Glomerular visceral epithelial cell (primary cell): ENCODE results near the gene TXNL4B.

Experiments
- DNase-seq: peaks from one replicate; pipeline ENCODE4 v3.0.0-alpha.2; 2016; ENCODE audit errors: extremely low spot score

The TXNL4B gene

DNA sequence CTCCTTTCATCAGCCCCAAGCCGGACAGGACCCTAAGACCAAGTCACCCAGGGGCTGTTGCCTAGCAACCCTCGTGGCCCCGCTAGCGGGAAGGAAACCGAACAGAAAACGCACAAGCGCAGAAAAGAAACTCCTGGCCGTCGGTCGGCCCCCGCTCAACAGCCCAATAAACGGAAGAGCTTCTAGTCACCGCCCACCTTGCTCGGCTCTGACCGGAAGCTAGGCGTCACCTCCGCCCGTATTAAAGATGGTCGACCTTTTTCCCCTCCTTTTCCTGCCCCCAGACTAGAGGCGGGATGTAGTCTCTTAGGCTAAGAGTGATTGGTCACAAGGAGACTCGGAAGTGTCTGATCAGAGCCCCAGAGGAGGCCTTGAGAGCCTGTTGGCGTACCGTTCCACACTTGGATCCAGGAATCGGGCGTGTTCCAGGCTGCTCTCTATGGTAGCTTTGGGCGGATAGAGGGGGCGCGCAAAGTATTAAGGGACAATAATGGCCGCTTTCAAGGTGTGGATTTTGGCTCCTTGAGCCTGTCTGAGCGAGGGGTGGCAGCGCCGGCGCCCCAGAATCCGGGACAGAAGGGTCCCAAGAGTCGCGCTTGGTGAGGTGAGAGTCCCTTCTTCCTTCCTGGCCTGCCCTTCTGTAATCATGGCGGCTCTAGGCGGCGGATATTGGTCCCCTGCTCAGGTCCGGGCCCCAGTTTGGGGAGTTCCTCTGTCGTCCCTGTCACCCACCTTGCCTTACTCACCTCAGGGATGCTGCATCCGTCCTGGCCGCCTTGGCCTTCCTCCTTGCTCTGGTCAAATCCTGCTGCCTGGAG is at the start of gene TXNL4B, which contains the start of gene DHX38:
Gene TXNL4B (minus strand): TSS at position 173 of the 818 bp plus-strand sequence. CDS start 2,871 bp downstream, outside the sequence.
Gene DHX38 (plus strand): TSS at position 400 of the 818 bp plus-strand sequence. CDS start 2,311 bp downstream, outside the sequence.
- peak; percentile 97 for DNase-seq

DNA sequence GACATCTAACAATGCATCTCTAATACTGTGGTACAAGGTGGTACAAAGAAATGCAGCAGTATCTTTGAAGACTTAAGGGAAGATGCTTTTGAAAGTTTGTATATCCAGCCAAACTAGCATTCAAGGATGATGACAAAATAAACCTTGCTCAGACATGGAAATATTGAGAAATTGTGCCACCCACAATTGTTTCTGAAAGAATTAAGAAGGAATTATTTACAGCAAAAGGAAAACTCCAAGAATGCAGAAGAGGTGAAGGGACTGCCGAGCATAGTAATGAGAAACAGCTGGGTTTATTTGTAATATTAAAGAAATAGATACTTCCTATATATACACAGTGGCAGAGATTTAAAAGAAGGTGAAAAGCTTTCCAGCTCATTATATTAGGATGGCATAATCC is 49.1 kb upstream of the TXNL4B start:
- DNase-seq, result no peak

DNA sequence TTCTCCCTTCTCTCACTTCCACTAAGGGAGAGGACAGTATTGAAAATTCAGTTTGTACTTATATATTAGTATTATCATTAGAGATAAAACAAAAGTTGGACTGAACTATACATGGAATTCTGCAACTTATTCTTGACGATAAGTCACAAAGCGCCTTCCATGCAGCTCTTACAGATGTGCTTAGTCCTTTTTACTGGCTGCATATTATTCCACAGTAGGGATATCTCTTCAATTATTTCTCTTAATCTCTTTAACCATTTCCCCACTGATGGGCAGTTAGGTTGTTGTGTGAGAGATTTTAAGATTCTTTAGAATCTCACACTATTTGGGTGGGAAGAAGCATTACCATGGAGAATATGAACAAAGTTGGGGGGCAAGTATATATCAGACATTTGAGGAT is 46.5 kb upstream of the TXNL4B start:
- DNase-seq, result no peak

DNA sequence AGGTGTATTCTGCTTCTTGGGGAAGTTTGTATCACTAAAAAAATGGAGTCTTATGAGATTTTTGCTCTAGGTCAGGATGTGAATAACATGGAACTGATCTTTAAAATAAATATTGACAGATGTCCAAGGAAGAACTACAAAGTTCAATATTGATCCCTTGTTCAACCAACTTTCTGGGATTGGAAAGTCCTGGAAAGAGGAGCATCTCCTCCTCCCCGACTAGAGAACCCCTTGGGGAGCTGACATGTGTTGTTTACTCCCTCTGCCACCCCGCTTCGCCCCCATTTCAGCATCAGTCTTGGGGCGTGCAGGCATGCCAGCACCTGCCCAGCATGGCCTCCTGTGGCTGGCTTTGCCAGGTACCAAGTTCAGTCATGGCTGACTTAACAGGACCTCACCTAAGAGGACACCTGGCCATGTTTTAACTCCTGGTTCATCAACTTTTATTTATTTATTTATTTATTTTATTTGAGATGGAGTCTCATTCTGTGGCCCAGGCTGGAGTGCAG is 44.7 kb upstream of the TXNL4B start:
- DNase-seq, result no peak

DNA sequence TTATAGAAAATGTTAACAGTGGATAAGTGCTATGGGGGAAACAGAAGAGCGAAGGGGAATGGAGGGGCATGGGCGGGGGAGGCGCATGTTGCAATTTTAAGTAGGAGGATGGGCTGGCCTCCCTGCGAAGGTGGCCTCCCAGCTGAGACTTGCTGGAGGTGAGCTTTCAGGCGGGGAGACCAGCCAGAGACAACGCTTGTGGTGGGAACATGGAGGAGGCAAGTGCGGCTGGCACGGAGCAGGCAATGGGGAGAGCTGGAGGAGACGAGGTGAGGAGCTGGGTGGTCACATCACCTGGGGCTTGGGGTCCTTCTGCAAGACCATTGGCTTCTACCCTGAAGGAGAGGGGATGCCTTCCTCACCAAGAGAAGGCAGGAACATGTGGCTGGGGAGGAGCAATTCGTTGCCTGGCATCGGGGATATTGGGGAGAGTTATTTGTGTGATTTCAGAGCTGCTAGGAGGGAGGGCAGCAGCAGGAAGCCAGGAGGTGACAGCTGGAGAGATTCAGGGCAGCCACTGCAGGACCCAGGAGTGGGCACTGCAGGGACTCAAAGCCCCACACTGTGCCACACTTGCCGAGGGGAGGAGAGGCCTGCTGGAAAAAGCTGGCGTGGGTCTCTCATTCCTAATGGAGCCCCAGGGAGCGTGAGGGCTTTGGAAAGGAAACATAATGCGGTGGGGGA is 44.1 kb upstream of the TXNL4B start:
- no peak for DNase-seq

DNA sequence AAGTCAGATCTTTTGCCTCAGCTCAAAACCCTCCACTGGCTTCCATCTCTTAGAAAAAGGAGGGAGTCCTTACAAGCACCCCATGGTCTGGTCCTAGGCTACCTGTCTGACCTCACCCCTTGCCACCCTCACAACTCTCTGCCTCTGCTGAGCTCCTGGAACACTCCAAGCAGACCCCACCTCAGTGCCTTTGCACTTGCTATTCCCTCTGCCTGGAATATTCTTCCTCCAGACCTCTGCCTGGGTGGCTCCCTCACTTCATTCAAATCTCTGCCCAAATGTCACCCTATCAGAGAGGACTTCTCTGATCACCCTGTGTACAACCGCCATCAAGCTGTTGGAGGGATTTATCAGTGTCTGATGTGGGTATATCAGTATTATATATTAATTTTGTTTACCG is 41.1 kb upstream of the TXNL4B start:
- no peak for DNase-seq

DNA sequence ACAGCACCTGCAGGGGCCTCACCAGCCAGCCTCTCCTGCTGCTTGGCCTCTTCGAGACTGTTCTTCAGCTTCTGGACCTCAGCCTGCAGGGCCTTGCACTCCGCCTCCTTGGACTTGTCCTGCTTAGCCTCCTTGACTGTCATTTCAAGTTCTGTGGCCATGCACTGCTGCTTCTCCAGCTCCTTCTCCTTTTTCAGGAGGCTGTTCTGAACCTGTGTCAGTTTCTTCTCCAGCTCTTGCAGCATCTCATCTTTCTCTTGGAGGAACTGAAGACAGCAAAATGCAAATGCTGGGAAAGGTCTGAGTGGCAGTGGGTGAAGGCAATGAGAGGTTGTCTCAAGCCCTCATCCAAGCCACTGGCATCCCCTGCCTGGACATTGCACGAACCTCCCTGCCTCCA is 39.3 kb upstream of the TXNL4B start:
- no peak for DNase-seq

DNA sequence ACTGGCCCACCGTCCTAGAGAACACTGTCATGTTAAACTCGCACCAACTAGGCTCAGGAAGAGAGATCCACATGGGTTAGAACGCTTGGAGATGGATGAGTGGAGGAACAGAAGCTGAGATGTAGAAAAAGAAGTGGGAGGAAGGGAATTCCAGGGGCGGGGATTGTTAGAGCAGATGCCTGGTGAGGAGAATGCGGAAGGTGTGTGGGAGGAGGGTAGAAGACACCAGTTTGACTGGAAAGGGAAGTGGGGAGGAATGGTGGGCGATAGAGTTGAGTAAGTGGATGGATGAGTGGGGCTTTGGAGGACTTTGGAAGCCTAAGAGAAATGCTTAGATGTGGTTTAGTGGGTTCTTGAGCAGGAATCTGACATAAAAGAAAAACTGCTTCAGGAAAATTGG is 37.6 kb upstream of the TXNL4B start:
- DNase-seq, result no peak

DNA sequence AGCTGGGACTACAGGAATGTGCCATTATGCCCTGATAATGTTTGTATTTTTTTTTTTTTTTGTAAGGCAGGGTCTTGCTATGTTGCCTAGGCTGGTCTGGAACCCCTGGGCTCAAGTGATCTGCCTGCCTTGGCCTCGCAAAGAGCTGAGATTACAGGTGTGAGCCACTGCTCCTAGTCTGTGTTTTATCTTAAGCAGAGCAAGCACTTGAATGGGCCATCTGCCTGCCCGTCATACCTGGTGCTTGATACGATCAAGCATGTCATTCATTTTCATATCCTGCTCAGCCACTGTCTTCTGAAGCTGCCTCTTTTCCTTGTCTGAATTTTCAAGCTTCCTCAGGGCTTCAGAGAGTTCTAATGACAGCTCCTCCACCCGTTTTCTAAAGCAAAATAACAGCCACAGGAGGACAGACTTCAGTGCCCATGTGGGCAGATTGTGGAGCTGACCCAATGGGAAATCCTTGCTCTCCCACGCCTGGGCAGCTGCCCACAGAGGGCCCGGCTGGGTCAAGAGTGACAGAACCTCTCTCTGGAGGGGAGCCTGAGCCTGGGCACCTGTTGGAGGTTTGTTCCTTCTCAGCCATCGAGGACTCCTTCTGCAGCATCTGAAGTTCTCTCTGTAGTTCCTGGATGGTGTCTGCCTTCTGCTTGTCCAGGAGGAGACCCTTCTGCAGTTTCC is 36.7 kb upstream of the TXNL4B start:
- DNase-seq, result no peak

DNA sequence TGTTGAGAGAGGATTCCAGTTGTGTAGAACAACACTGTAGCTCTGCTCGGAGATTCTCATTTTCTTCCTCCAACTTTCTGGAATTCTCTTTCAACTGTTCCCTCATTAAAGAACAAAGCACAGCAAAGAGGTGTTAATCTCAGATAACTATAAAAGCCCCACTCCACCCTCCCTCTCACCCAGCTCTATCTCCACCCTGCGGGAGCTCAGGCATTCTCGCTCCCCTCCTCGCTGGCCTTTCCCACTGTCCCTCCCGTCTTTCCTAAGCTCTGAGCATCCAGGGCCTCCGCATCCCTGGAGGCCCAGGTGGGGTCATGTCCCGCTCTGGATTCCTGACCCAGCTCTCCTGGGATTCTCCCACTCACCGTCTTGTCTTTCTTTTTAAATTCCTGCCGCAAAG is 35.3 kb upstream of the TXNL4B start:
- no peak for DNase-seq

DNA sequence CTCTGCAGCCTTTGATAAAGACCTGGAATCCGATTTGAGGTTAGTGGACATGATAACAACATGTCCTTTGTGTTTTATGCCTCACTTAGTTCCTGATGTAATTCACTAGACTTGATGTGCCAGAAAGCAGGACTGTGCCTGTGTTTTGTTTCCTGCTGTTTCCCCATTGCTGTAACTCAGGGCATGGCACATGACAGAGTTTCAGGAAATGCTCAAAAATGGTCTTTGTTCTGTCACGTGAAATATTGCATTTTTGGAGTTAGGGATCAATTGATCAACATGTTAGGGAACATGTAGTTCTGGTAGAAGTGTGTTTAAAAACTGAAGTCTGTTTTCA is 33.0 kb upstream of the TXNL4B start:
- no peak for DNase-seq

DNA sequence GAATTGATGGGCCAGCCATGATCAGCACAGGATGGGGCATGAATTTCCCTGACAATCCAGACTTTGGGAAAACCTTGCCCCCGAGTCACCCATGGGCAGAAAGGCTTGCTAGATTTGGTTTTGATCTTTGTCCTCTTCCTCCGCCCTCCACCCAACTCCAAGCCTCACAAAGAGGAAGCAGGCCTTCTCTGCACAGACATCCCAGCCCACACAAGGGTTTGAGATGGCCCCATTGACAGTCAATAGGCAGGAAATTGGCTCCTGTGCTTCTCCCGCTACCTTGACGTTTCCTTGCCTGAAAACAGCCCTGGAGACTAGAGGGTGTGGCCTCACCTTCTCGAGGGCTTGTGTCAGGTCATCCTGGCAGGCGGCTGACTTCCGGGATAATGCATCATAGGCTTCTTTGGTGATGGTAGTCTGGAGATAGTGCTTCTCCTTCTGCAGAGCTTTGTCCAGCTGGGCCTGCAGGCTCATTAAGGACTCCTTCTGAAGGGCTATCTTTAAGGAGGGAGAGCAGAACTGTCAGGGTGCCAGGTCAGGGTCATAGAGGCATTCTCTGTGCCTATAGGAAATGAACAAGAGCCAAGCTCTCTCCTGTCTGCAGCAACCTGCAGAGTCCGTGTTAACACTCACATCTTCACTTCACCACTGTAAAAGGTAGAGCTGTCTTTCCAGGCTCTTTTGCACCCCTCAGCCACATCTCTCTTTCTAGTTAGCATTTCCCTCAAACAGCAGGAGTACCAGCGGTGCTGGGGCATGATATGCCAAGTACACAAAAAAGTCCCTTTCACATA is 32.4 kb upstream of the TXNL4B start:
- DNase-seq, result no peak

DNA sequence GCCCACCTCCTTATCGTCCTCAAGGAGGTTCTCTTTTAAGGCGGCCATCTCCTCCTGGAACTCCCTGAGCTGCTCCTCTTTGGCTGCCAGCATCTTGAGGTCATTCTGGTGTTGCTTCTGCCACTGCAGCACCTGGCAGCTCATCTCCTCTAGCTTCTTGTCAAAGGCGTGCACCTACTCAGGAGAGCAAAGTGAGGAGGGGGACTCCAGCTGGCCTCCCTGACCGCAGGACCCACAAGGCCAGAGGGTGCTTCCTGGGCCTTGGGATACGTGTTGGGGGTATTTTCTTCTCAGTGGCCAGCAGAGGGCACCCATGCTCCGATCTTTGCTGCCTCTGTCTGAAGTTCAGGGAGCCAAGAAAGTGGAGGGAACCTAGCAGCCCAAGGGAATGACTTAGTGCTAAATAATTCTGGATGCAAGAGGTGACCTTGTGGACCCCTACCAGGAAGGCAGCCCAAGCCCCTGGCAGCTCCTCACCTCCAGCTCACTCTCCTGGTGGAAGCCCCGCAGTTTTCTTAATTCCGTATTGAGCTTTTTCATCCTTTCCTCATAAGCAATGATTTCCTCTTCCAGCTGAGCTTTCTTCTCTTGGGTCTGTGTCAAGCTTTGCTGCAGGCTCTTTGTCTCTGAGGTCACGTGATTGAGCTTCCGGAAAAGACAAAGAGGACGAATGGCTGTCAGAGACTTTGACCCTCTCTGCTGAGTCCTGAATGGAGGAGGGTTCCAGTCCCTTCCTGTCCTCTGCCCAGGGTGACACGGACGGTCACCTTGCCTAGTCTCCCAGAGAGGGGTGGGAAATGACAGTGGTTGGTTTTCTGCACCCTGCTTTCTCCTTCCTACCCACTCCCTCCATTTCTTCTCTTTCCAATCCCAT is 31.6 kb upstream of the TXNL4B start:
- peak; percentile 72 for DNase-seq

DNA sequence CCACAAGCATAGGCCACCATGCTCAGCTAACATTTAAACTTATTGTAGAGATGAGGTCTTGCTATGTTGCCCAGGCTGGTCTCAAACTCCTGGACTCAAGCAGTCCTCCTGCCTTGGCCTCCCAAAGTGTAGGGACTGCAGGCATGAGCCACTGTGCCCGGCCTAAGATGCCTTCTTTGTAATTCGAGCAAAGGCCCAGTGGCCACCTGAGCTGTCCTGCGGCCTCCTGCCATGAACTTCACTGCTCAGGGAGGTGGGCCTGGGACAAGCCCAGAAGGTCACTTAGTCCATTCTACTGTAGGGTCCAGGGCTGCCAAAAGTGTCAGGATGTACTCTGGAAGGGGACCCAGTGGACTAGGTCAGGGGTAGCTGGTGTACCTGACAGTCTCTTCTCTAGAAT is 30.7 kb upstream of the TXNL4B start:
- DNase-seq, result no peak

DNA sequence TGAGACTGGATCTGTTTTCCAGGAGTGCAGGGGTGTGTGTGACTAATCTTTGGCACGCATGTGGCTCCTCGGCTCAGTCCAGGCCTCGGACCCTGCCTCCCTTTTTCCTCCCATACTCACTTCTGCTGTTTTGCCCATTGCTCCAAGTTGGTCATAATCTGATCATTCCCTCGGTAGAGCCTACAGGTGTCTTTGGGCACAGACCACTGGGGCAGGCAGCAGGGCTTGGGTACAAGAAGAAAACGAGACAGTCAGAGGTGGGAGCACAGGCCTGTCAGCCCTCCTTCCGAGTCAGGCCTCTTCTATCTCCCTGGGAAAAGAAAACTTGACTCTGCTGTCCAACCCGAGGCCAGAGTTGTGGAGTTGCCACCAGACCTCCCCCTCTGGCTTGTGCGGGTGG is 30.0 kb upstream of the TXNL4B start:
- no peak for DNase-seq

DNA sequence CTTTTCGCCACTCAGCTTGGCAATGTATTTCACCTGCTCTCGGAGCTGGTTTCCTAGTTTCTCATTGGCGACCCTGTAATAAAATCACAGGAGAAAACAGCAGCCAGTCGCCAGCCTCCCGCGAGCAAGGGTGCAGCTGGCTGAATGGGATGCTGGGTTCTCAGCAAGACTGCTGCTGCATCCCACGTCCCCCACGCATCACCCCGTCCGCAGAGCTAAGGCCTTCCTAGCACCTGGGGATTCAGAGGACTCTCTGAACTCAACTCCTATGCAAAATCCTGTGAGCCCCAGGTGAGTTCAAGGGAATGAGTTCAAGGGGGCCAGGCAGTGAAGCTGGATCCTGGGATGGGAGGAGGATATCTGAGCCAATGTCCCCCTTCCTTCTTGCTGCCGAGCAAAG is 29.5 kb upstream of the TXNL4B start:
- no peak for DNase-seq

DNA sequence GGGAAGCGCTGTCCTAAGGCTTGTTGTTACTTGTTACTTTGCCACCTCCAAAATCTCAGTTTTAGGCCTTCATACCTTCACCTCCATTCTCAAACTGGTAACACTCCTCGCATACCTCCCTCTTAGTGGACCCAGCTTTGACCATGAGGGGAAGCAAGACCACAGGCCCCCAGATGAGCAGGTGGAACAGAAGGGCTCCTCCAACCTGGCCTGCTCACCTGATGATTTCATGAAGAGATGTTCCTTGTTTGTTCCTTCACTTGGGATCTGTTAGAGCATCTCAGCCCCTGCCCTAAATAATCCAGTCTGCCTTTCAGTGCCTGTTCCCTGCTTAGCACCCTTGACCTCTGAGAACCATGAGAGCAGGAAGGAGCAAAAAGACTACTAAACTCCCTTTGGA is 28.9 kb upstream of the TXNL4B start:
- no peak for DNase-seq

DNA sequence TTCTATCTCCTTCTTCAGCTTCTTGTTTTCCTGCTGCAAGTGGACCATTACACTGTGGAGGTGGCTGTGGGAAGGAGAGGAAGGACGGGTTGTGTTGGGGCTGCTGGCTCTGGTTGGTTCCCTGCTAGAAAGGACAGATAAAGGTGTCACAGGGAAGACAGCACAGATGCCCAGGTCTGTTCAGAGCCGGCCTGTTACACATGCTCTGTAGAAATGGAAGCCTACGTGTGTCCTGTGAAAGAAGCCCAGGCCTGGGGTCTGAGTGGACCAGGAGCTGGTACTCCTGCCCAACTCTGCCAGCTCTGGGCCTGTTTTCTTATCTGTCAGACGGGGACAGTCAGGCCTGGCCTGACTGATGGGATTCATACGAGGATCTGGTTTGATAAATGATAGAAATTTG is 26.6 kb upstream of the TXNL4B start:
- DNase-seq, result no peak

DNA sequence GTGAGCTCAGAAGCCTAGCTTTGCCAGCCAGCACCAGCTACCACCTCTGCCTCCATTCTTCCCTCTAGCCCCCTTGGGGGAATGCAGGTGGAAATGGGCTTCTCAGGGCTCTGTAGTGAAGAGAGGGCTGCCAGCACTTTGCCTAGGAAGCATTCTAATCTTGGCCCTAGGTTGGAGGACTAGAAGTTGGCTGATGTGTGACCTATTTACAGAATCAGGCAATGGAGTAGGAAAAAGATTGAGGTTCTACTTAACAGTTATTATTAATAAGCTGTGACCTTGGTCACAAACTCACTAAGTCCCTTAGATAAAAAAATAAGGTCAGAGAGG is 20.2 kb upstream of the TXNL4B start:
- DNase-seq, result no peak

DNA sequence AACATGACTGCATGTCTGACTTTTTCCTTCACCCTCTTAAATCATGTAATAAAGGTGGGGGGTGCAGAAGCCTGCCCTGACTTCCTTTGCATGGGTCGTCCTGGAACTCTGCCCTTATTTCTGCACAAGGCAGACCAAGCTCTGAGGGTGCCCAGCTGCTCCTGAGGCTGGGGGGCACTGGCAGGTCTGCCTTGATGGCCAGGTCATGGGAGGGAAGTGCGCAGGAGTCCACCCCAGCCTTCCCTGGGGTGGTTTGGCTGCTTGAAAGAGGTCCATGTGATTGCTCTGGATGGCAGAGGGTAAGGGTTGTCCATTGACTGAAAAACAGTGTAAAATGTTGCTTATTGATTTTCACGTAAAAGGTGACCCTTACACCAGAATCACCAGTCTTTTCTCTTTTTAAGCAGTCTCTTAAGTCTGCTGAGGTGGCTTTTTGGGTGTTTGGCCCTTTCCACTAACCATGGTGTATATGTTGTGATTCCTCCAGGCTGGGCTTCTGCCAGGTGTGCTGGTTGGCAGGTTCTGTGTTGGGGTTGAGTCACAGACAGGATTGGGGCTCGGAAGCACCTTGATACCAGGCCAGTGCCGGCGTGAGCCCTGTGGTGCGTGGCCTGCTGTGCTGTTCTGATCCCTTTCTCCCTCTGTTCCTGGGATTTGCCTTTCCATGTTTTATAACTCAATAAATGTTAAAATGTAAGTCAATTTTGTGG is 19.6 kb upstream of the TXNL4B start:
- DNase-seq, result no peak
